Measurements from ENCODE around the gene LRMDA.
"Not testable (repeated sequence)": the region's sequence is repeated elsewhere in the genome, so short reads cannot be mapped to it uniquely, and the experiment has no call there.

The LRMDA gene

GRCh38 chr10:75746356-75746755, 314.9 kb downstream of the LRMDA start:
- DNase-seq (ENCODE audit: low spot score) = no peak

- DNase-seq (ENCODE audit: low spot score) = not testable (repeated sequence)
Measured at GRCh38 chr10:75750093-75750875, 318.9 kb downstream of the LRMDA start.

- DNase-seq (ENCODE audit: low spot score) = no peak
Measured at GRCh38 chr10:75751232-75751631, 319.8 kb downstream of the LRMDA start.

DNA sequence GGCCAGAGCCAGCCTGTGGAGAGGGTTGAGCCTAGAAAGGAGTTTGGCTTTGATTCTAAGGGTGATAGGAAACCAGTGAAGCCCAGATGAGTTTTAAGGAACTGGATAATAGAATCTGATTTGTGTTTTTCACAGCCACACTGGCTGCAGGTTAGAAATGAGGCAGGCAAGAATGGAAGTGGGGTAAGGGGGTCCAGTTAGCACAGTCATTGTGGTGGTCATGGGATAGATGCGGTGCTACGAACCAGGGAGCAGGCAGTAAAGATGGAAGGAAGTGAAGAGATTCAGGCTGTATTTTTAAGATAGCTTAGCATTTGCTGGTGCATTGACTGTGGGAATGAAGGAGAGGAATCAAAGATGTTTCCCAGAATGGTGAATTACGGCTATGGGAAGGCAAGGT, 322.2 kb downstream of the LRMDA start:
- no peak for DNase-seq (ENCODE audit: low spot score)

GRCh38 chr10:75754096-75754831, 322.8 kb downstream of the LRMDA start:
- no peak for DNase-seq (ENCODE audit: low spot score)

DNA sequence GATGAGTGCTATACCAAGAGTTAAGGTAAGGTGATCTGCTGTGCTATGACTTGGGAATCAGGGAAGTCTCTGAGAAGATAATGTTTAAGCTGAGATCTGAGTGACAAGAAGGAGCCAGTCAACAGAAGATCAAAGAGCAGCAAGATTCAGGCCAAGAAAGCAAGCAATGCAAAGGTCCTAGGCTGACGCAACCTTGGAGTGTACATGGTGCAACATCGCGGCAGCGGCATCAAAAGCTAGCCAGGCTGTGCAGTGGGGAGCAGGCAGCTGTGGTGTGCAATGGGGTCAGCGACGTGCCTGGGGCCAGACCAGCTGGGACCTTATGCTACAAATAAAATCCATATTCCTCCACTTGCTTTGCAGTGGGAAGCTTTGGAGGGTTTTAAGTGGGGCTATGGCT, 324.1 kb downstream of the LRMDA start:
- no peak for DNase-seq (ENCODE audit: low spot score)

DNA sequence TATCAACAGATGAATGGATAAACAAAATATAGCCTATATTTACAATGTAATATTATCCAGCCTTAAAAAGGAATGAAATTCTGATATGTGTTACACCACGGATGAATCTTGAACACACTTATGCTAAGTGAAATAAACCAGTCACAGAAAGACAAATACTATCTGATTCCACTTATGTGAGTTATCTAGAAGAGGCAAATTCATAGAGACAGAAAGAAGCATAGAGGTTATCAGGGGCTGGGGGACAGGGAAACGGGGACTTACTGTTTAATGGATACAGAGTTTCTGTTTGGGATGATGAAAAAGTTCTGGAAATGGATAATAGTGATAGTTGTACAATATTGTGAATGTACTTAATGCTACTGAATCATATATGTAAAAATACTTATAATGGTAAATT, 329.9 kb downstream of the LRMDA start:
- DNase-seq (ENCODE audit: low spot score) = no peak

DNA sequence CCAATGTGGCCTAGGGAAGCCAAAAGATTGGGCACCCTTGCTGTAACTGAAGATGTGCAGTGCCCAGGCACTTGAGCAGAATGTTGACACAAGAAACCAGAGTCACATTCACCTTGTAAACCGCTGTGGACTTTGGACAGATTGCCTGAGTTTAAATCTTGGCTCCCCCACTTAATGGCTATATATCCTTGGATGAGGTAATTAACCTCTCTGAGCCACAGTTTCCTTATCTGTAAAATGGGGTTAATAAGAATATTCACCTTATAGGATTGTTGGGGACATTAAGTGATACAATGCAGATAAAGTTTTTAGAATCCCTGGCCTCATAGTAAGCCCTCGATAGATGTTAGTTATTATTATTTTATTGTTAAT, 331.0 kb downstream of the LRMDA start:
- no peak for DNase-seq (ENCODE audit: low spot score)

DNA sequence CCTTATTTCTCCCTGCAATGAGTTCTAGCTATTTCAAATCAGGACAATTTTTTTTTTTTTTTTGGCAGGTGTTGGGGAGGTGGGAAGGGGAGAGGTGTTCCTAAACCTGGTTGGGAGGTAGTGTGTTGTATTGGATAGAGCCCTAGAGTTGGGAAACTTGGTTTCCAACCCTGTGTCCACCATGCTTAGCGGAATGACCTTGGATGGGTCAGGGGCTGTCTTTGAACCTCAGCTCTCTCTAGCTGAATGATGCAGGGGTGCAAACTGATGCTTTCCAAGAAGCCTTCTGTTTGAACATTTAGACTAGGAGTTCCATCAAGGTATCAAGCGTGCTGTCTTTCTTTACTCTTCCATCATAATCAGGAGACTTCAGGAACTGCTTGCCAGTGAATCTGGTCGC, 332.2 kb downstream of the LRMDA start:
- DNase-seq (ENCODE audit: low spot score) = no peak

DNA sequence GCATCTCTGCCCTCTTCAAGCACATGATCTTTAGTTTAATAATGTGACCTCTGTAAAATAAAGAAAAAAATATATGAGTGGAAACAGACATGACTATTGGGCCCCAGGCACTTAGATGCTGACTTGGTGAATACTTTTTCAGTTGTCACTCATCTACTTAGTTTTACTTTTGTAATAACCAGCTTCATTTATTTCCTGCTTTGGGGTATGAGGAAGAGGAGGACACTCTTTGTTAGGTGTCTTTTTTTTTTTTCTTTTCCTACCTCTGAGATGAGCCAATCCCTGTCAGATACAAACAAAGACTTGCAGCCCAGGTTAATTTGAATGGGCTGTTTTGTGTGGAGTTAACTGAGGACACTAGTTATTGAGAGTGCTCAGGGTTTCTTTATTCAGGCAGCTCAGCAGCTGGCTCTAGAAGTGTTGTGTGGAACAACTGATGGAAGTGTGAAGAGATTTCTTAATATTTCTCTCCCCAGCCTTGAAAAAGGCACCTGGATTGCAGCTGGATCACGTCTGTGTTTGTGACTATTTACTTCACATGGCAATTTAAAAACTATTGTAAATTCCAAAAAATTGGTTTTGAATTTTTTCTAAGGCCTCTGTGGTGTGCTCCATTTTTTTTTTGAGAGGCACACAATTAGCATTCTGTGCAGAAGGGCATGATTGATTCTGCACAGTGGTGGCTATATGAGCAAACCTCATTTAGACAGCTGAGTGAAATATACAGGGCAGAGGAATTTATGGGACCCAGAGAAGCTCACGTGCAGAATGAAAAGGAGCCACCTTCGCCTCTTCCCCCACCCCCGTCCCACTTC, 333.8 kb downstream of the LRMDA start:
- no peak for DNase-seq (ENCODE audit: low spot score)

DNA sequence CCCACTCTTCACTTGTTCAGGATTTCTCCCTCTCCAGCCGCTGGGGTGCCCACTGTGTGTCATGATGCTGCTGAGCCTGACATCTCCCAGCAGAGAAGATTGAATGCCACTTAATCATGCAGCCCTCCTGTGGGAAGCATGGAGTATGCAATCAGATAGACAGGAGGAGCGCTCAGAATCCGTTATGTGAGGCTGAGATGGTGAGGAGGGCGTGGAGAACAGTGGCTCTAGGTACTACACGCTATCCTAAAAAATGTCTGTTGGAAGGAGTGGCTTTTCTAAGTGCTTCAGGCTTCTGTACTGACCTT, 334.3 kb downstream of the LRMDA start:
- no peak for DNase-seq (ENCODE audit: low spot score)

DNA sequence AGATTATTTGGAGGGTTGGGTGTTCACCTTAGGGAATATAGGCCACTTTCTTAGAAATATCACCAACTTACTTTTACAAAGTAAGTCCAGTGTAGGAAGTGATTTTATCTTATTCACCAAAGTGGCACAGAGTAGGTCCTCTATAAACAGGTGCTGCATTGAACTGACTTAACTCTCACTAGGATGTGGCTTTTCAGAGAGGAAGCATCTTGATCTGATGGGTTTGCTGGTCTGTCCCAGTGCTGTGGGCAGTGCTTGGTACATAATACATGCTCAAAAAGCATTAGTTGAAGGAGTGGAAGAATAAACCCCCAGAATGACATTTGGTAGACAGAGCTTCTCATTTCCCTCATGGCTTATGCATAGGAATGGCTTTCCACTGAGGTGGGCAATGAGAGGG, 334.7 kb downstream of the LRMDA start:
- no peak for DNase-seq (ENCODE audit: low spot score)

GRCh38 chr10:75766752-75767151, 335.3 kb downstream of the LRMDA start:
- not testable (repeated sequence) for DNase-seq (ENCODE audit: low spot score)

- DNase-seq (ENCODE audit: low spot score) = peak; percentile 44
Measured at GRCh38 chr10:75770626-75771081, 339.2 kb downstream of the LRMDA start.

DNA sequence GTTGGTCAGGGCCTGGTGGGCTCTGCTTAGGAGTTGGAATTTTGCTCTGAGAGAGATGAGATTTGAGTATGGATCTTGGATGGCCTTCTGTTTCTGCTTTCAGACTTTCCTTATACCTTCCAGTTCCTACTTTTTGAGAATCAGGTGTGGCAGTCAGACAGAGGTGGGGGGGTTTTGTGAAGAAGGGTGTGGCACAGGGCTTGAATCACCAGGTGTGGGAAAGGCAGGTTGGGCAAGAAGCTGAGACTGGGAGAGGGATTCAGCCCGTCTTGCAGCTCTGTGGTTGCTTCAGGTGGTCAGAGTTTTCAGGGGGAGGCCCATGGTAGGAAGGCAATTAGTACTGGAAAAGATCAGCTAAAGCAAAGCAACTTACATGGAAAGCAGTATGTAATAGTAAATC, 340.2 kb downstream of the LRMDA start:
- DNase-seq (ENCODE audit: low spot score) = no peak

DNA sequence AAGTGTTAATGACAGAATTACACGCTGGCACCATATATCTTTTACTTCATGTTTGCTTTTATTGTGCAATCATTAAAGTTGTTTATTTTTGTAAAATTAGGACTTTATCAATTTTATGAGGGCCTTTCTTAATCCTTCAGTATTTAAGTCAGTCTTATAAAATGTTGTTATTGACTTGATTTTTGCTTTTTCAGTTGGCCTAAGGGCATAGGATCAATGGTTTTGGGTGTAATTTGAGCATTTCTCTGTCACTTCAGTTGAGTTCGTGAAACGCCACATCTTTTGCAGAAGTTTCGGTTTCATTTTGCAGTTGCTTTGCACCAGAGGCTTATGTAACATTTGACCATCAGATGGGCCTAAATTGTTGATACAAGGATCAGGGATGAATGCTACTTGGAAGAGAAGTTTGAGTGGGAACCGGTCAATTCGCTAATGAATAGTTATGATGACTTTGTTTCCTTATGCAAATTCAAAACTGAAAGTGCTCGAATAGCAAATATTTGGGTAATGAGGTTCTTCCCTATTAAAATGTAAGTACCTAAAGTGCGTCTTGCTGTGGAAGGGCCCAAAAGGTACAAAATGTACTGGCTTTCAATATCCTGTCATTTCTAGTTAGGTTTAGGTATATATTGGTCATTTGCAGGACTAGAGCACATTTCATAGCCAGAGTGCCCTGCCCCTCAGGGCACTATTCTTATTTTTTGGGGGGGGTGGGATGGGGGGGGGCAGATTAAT, 340.9 kb downstream of the LRMDA start:
- DNase-seq (ENCODE audit: low spot score) = peak; percentile 25

DNA sequence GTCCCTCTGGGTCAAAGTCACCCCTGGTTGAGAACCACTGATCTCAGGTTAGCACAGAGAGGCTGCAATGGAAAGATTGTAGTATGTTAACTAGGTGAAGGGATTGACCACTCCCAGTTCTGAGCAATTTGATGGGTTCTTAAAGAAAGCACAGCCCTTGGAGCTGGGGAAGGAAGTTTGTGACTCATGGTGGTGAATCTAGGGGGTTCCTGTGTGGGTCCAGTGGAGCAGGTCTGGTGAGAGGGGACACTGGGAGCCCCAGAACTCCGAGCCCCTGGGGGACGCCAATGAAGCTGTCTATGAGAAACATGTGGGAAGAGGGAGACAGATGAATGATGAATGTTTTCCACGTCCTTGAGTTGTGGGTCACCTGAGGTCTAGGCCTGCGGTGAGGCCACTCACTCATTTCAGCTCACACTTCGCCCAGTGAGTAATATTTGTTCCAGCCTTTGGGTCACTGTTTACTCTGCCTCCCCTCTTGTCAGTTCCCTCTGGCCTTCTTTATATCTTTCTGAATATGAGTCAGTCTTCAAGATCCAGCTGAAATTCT, 341.9 kb downstream of the LRMDA start:
- no peak for DNase-seq (ENCODE audit: low spot score)

GRCh38 chr10:75773813-75774782, 342.7 kb downstream of the LRMDA start:
- DNase-seq (ENCODE audit: low spot score) = no peak

GRCh38 chr10:75774783-75775490, 343.5 kb downstream of the LRMDA start:
- DNase-seq (ENCODE audit: low spot score) = no peak
